DOHH2 (cell line): ENCODE results near the gene NBEA.

ENCODE experiments used
- H3F3A ChIP-seq: fragments of 200-600 bp; sonication (generic), shearing (Covaris generic); 2 replicates; pipeline ENCODE4 v1.6.0; 2016; ENCODE audit warnings: antibody characterized with exemption, mild to moderate bottlenecking; ENCODE audit not compliant: control insufficient read depth, insufficient read depth
- H3K27ac ChIP-seq: fragments of 200-600 bp; sonication (generic); 2 replicates; pipeline ENCODE4 v1.5.1; 2014; ENCODE audit warnings: low read depth, mild to moderate bottlenecking, low read length, moderate library complexity
- H3K27me3 ChIP-seq: fragments of 200-600 bp; sonication (generic); 2 replicates; pipeline ENCODE4 v1.6.1; 2014; ENCODE audit warnings: mild to moderate bottlenecking, low read length, mixed read lengths; ENCODE audit not compliant: control insufficient read depth
- H3K36me3 ChIP-seq: fragments of 200-600 bp; sonication (generic); 2 replicates; pipeline ENCODE4 v1.6.1; 2014; ENCODE audit warnings: mild to moderate bottlenecking, low read length, moderate library complexity, mixed read lengths; ENCODE audit not compliant: control insufficient read depth
- H3K4me1 ChIP-seq: fragments of 200-600 bp; sonication (generic); 2 replicates; pipeline ENCODE4 v1.6.1; 2014; ENCODE audit warnings: mild to moderate bottlenecking, low read length, mixed read lengths; ENCODE audit not compliant: control insufficient read depth
- H3K4me2 ChIP-seq: fragments of 200-600 bp; sonication (generic); 2 replicates; pipeline ENCODE4 v1.6.0; 2014; ENCODE audit warnings: mild to moderate bottlenecking, low read length, moderate library complexity
- H3K4me3 ChIP-seq: fragments of 200-600 bp; sonication (generic); 2 replicates; pipeline ENCODE4 v1.5.1; 2014; ENCODE audit warnings: mild to moderate bottlenecking, low read length, mixed read lengths
- H3K79me2 ChIP-seq: fragments of 200-600 bp; sonication (generic); 2 replicates; pipeline ENCODE4 v1.6.1; 2014; ENCODE audit warnings: mild to moderate bottlenecking, low read length, mixed read lengths; ENCODE audit not compliant: control insufficient read depth
- H3K9me2 ChIP-seq: fragments of 200-600 bp; sonication (generic); replicated peaks from 2 replicates; pipeline ENCODE4 v1.6.1; 2014; ENCODE audit warnings: mild to moderate bottlenecking, low read length, mixed read lengths; ENCODE audit not compliant: control insufficient read depth
- H3K9me3 ChIP-seq: fragments of 200-600 bp; sonication (generic); 2 replicates; pipeline ENCODE4 v1.6.1; 2014; ENCODE audit warnings: antibody characterized with exemption, low read length, mixed read lengths; ENCODE audit not compliant: control insufficient read depth, insufficient read depth
- H4K20me1 ChIP-seq: fragments of 200-600 bp; sonication (generic); 2 replicates; pipeline ENCODE4 v1.6.0; 2014; ENCODE audit warnings: low read depth, mild to moderate bottlenecking, antibody characterized with exemption, low read length, moderate library complexity; ENCODE audit not compliant: control insufficient read depth, insufficient read depth
- CTCF ChIP-seq: fragments of 200-600 bp; sonication (generic); IDR thresholded peaks from one replicate; pipeline ENCODE4 v1.5.1; 2014; ENCODE audit warnings: antibody characterized with exemption, mild to moderate bottlenecking, low read depth, low read length; ENCODE audit not compliant: poor library complexity, severe bottlenecking
- EZH2phosphoT487 ChIP-seq: fragments of 200-600 bp; sonication (generic); IDR thresholded peaks from 2 replicates; pipeline ENCODE4 v1.6.1; 2017; ENCODE audit warnings: borderline replicate concordance, mild to moderate bottlenecking, antibody characterized with exemption, low read length, moderate library complexity, mixed read lengths

NBEA gene

GRCh38 chr13:35345992-35346391 is 403.9 kb downstream of the NBEA start:
- H3K9me3 ChIP-seq: no peaks in the 10 kb centered on the region
- TF ChIP-seq CTCF: no peak
- TF ChIP-seq EZH2phosphoT487: no peak
- no peaks in the 10 kb centered on the region for H3K9me2 ChIP-seq
- H3K36me3 ChIP-seq: no peaks in the 10 kb centered on the region
- no peaks in the 10 kb centered on the region for H3K27me3 ChIP-seq
- no peaks in the 10 kb centered on the region for H3F3A ChIP-seq
- H4K20me1 ChIP-seq: no peaks in the 10 kb centered on the region
- H3K27ac ChIP-seq: no peak overlapping the region
- H3K79me2 ChIP-seq: no peaks in the 10 kb centered on the region
- H3K4me3 ChIP-seq: no peak overlapping the region
- H3K4me2 ChIP-seq: no peak overlapping the region
- peaks cover 8% of the 10 kb centered on the region for H3K4me1 ChIP-seq

- Histone ChIP-seq H3K4me3 (no peak overlapping the region), H3K4me1 (peaks cover 8% of the 10 kb centered on the region), H3K27me3 (no peaks in the 10 kb centered on the region), H3K36me3 (no peaks in the 10 kb centered on the region), H3K9me2 (no peaks in the 10 kb centered on the region), H3K27ac (no peak overlapping the region), H3K9me3 (no peaks in the 10 kb centered on the region), H4K20me1 (no peaks in the 10 kb centered on the region), H3K4me2 (no peak overlapping the region), H3F3A (no peaks in the 10 kb centered on the region), H3K79me2 (no peaks in the 10 kb centered on the region)
- no peak for TF ChIP-seq CTCF
- TF ChIP-seq EZH2phosphoT487: no peak
Observed at GRCh38 chr13:35346494-35346893, 404.4 kb downstream of the NBEA start.

- H4K20me1 ChIP-seq: no peaks in the 10 kb centered on the region
- no peak overlapping the region for H3K4me3 ChIP-seq
- no peak overlapping the region for H3K4me2 ChIP-seq
- H3K4me1 ChIP-seq: peaks cover 5% of the 10 kb centered on the region
- no peak overlapping the region for H3K27ac ChIP-seq
- H3K79me2 ChIP-seq: no peaks in the 10 kb centered on the region
- H3F3A ChIP-seq: no peaks in the 10 kb centered on the region
- no peaks in the 10 kb centered on the region for H3K27me3 ChIP-seq
- no peaks in the 10 kb centered on the region for H3K9me2 ChIP-seq
- H3K9me3 ChIP-seq: no peaks in the 10 kb centered on the region
- no peaks in the 10 kb centered on the region for H3K36me3 ChIP-seq
- TF ChIP-seq CTCF (no peak), EZH2phosphoT487 (no peak)
Observed at GRCh38 chr13:35347679-35348205, 405.7 kb downstream of the NBEA start.
